Heart left ventricle (tissue), 16 donors: ENCODE results near the gene CCDC61. TPM values are rescaled to one million over a fixed set of nuclear protein-coding genes. Genes with fewer than 3 reads are reported as not detected.

Experiments
- ATAC-seq, 4 donors: fragments of 200-7000 bp; cut with Tn5 transposase; one replicate each; pipeline ENCODE4 v1.9.1; 2020 to 2022; ENCODE audit warnings: moderate library complexity in 4 of 4, mild to moderate bottlenecking in 3 of 4, moderate number of reproducible peaks in 1 of 4
- DNase-seq, 5 donors: peaks; one replicate each; pipeline ENCODE4 v3.0.0-alpha.2; 2020
- H3K27ac ChIP-seq, 12 donors: fragments of 200-600 bp; sonication (generic) in 4 of 12; one replicate each; pipeline versions ENCODE4 v1.5.0 to v1.8.0; 2016 to 2022; ENCODE audit warnings: mild to moderate bottlenecking in 2 of 12
- H3K27me3 ChIP-seq, 9 donors: fragments of 200-600 bp; sonication (generic) in 2 of 9; one replicate each; pipeline versions ENCODE4 v1.5.1 to v1.8.0; 2016 to 2022; ENCODE audit warnings: mild to moderate bottlenecking in 3 of 9
- H3K36me3 ChIP-seq, 9 donors: fragments of 200-600 bp; sonication (generic) in 2 of 9; one replicate each; pipeline versions ENCODE4 v1.5.0 to v1.8.0; 2018 to 2022; ENCODE audit warnings: mild to moderate bottlenecking in 2 of 9
- H3K4me1 ChIP-seq, 12 donors: fragments of 200-600 bp; sonication (generic) in 4 of 12; one replicate each; pipeline versions ENCODE4 v1.5.0 to v1.8.0; 2016 to 2022; ENCODE audit warnings: mild to moderate bottlenecking in 3 of 12
- H3K4me3 ChIP-seq, 12 donors: fragments of 200-600 bp; sonication (generic) in 4 of 12; one replicate each; pipeline versions ENCODE4 v1.5.0 to v1.8.0; 2017 to 2022; ENCODE audit warnings: mild to moderate bottlenecking in 9 of 12, moderate library complexity in 4 of 12
- H3K9me3 ChIP-seq, 12 donors: fragments of 200-600 bp; sonication (generic) in 4 of 12; one replicate each; pipeline versions ENCODE4 v1.5.0 to v1.8.0; 2016 to 2022; ENCODE audit warnings: mild to moderate bottlenecking in 1 of 12
- POLR2A ChIP-seq, 2 donors: fragments of 450-650 bp; IDR thresholded peaks; one replicate each; pipeline ENCODE4 v1.6.1; 2017; ENCODE audit warnings: antibody characterized with exemption in 2 of 2, mild to moderate bottlenecking in 2 of 2, moderate library complexity in 2 of 2
- WGBS, 4 donors: extraction: QIAGEN DNeasy Blood & Tissue Kit in 2 of 4; methylation state at CpG; one replicate each; pipeline versions ENCODE4 v1.1.5 to v1.1.7; 2013 to 2018; 5-methylcytosine and 5-hydroxymethylcytosine counted together
- intact Hi-C, 10 donors: fragments of 100-400 bp; cut with DNase I; formaldehyde crosslinking; loops; one replicate each; pipeline versions ENCODE4 v1.11.1 to v1.14.2; 2022
- microRNA counts, 2 donors: library from miRNA; unstranded; fragments of <30 nt; microRNA quantifications; one replicate each; lab custom pipeline; 2016
- microRNA-seq, 4 donors: library from miRNA; unstranded; fragments of <30 nt; microRNA quantifications; one replicate each; pipeline versions ENCODE4 to v1.2.0, GENCODE V29; 2017 to 2020
- polyA plus RNA-seq, 2 donors: library from polyadenylated mRNA; stranded (reverse); fragments of 200-250 nt; gene quantifications; one replicate each; pipeline ENCODE4 v1.2.3, GENCODE V29; 2013
- total RNA-seq, 9 donors: library from RNA; depleted of rRNA in 2 of 9; stranded (reverse); fragments of >200 nt in 2 of 9; fragmentation: NEBNext Ultra II Directional in 3 of 9; extraction: Animal tissue kit (Norgen Biotek cat#: 25700) in 3 of 9; gene quantifications; one replicate each; pipeline versions ENCODE4 v1.1.0 to v1.2.4, GENCODE V29; 2016 to 2023
- TF ChIP-seq, protein P1 (sequence below), 12 donors: fragments of 200-600 bp; sonication (generic) in 4 of 12; IDR thresholded peaks; one replicate each; pipeline versions ENCODE4 v1.5.0 to v1.8.0; 2018 to 2022; ENCODE audit warnings: antibody characterized with exemption in 12 of 12, mild to moderate bottlenecking in 5 of 12
- donor health status: ischemic (EF 13 %, LVEDD 7.1; RV severe dilation, severe dysfunction).
- donor health status: healthy with polysubstance abuse.
- donor health status: DM: no; HTN: yes; CAD: no.
- donor health status: DM: no; HTN: no; CAD: no.
- donor health status: ischemic (EF 25% LVEDD 6.9; RV normal size, moderate dysfunction).
- donor health status: ischemic (EF 25% LVEDD 5.7; RV mildly dilated, moderate dysfunction).
- donor health status: healthy.
- donor health status: DM: yes; HTN: yes; CAD: no.
- donor health status: ischemic (EF 35%, LVEDD 5.7; RV mildly dilated, moderate dysfunction).
- donor health status: nonischemic (EF 11% LVEDD 7.7; RV severe dilation, severe dysfunction).
- donor health status: DM: yes; HTN: yes; CAD: no.
- donor health status: PGD.
- donor health status: ischemic (EF 29% LVEDD 5.4; RV normal size, mild dysfunction).
- donor health status: nonischemic (EF 23%, LVEDD 6.1; RV moderate dilation, normal function).

Gene CCDC61
- total and polyA plus RNA-seq, 11 donors, result 4.1 to 13.7 (median 6.8) TPM

DNA sequence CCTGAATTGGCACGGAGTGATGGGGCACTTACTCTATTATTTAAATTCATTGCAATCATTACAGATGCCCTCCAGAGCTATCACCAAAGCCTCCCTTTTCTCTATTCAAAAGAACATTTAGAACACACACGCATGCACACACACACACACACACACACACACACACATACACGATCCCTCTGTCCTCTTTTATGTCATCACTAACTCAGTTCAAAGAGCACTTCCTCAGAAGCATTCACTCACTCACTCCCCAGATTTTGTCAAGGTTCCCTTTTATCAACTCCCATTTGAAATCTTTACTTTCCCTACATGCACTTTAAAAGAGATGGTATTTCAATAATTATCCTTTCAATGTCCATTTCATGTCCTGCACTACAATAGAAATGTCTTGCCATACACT is 67.9 kb downstream of the CCDC61 start:
- ATAC-seq (no peak), DNase-seq (no peak)
- WGBS, 4 donors, result 66 to 71% (median 68%) methylated on average over 3 of the region's 3 CpGs
- intact Hi-C loops, result no loop called here
- peaks cover 0 to 53% (median 10%) of the 10 kb centered on the region in 9 donors for H3K27me3 ChIP-seq
- no peaks in the 10 kb centered on the region for H3K36me3 ChIP-seq
- H3K27ac ChIP-seq, result no peak overlapping the region
- peaks cover 0 to 16% (median 0%) of the 10 kb centered on the region in 12 donors for H3K9me3 ChIP-seq
- no peak overlapping the region for H3K4me3 ChIP-seq
- H3K4me1 ChIP-seq, result no peaks in the 10 kb centered on the region
- TF ChIP-seq, protein P1, sequence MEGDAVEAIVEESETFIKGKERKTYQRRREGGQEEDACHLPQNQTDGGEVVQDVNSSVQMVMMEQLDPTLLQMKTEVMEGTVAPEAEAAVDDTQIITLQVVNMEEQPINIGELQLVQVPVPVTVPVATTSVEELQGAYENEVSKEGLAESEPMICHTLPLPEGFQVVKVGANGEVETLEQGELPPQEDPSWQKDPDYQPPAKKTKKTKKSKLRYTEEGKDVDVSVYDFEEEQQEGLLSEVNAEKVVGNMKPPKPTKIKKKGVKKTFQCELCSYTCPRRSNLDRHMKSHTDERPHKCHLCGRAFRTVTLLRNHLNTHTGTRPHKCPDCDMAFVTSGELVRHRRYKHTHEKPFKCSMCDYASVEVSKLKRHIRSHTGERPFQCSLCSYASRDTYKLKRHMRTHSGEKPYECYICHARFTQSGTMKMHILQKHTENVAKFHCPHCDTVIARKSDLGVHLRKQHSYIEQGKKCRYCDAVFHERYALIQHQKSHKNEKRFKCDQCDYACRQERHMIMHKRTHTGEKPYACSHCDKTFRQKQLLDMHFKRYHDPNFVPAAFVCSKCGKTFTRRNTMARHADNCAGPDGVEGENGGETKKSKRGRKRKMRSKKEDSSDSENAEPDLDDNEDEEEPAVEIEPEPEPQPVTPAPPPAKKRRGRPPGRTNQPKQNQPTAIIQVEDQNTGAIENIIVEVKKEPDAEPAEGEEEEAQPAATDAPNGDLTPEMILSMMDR (IDR thresholded peaks at IDR 0.05), result no peak
- TF ChIP-seq POLR2A (IDR thresholded peaks at IDR 0.05), result no peak

DNA sequence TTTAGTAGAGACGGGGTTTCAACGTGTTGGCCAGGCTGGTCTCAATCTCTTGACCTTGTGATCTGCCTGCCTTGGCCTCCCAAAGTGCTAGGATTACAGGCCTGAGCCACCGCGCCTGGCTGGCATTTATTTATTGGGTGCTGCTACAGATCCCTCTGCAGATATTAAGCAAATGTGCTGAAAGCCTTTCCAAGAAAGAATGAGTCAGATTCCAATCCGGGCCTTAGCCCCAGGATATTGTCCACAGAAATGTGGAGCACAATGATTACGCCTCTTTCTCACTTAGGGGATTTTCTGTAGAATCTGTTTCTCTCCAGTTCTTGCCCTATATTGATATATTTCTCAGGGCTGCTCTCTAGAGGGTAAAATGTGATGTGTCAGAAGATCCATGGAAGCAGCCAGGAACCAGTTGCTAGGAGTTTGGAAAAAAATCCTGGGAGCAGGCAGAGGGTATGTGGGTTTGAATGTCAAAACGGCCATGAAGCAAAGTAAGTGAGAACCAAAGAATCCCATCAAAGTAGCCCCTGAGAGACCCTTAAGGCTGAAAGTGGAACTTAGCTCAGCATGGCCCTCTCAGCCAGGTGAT is 70.3 kb downstream of the CCDC61 start:
- no peak for DNase-seq
- intact Hi-C loops, result no loop called here
- 71 to 78% (median 75%) methylated on average over 7 of the region's 7 CpGs for WGBS, 4 donors
- H3K27me3 ChIP-seq, result peaks cover 0 to 61% (median 10%) of the 10 kb centered on the region in 9 donors
- H3K9me3 ChIP-seq, result peaks cover 0 to 7% (median 0%) of the 10 kb centered on the region in 12 donors
- H3K36me3 ChIP-seq, result no peaks in the 10 kb centered on the region
- ATAC-seq, result no peak
- no peak overlapping the region for H3K27ac ChIP-seq
- TF ChIP-seq, protein P1 (IDR thresholded peaks at IDR 0.05), result no peak
- no peak for TF ChIP-seq POLR2A (IDR thresholded peaks at IDR 0.05)
- no peaks in the 10 kb centered on the region for H3K4me1 ChIP-seq
- H3K4me3 ChIP-seq, result no peak overlapping the region

DNA sequence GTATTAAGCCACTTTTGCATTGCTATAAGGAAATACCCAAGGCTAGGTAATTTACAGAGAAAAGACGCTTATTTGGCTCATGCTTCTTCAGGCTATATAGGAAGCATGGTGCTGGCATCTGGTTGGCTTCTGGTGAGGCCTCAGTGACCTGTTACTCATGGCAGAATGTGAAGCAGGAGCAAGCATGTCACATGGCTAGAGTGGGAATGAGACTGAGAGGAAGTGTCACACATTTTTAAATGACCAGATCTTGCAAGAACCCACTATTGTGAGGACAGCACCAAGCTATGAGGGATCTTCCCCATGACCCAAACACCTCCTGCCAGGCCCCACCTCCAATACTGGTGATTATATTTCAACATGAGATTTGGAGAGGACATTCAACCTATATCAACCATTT is 71.2 kb downstream of the CCDC61 start:
- TF ChIP-seq, protein P1 (IDR thresholded peaks at IDR 0.05), result no peak
- no peak for TF ChIP-seq POLR2A (IDR thresholded peaks at IDR 0.05)
- Histone ChIP-seq H3K27me3 (peaks cover 0 to 68% (median 11%) of the 10 kb centered on the region in 9 donors), H3K36me3 (no peaks in the 10 kb centered on the region), H3K27ac (no peak overlapping the region), H3K4me1 (no peaks in the 10 kb centered on the region), H3K4me3 (no peak overlapping the region), H3K9me3 (no peaks in the 10 kb centered on the region)
- WGBS, 4 donors, result 73 to 93% (median 79%) methylated on average over 1 of the region's 1 CpG
- no peak for ATAC-seq
- DNase-seq, result no peak
- intact Hi-C loops, result no loop called here

DNA sequence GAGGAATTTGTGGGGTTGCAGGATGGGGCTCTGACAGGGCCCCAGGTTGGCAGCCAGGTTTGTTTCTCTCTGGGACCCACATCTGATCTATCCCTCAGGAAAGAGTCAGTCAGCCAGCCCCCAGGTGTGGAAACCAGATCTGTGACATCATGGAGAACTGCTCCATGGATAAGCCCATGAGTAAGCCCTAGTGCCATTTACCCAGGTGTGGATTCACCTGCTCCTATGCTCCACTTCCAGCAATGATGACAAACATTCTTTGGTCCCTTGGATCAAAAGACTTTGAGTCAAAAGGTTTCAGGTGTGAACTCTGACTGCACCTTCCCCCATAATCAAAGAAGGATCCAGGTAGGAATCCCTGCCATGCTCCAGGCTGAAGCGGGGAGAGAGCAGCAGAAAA is 72.4 kb downstream of the CCDC61 start:
- no peaks in the 10 kb centered on the region for H3K9me3 ChIP-seq
- DNase-seq (no peak), ATAC-seq (no peak)
- TF ChIP-seq POLR2A (IDR thresholded peaks at IDR 0.05), result no peak
- TF ChIP-seq, protein P1 (IDR thresholded peaks at IDR 0.05), result no peak
- 67 to 89% (median 75%) methylated on average over 1 of the region's 1 CpG for WGBS, 4 donors
- intact Hi-C loops, result no loop called here
- H3K27me3 ChIP-seq, result peaks cover 0 to 72% (median 16%) of the 10 kb centered on the region in 9 donors
- H3K36me3 ChIP-seq, result no peaks in the 10 kb centered on the region
- no peak overlapping the region for H3K27ac ChIP-seq
- no peaks in the 10 kb centered on the region for H3K4me1 ChIP-seq
- H3K4me3 ChIP-seq, result no peak overlapping the region

MicroRNAs encoded within 50 kb of the gene (microRNA counts, 767-probe panel; counts per million panel counts)
- microRNA hsa-miR-769-3p (lab: Ali Mortazavi, UCI), result 71.6 to 309 counts per million in 2 donors
- 0 to 886 counts per million in 2 donors for microRNA hsa-miR-769-5p (lab: Ali Mortazavi, UCI)

Small RNAs within 50 kb of the gene (microRNA-seq; reads per million reads assigned to microRNA genes)
- gene MIR769, result 40.9 to 79.9 (median 47.9) reads per million in 4 donors

Other genes starting within 250 kb of the CCDC61 start
- 10 to 100 TPM; 16.2 to 24.0 (median 22.9) TPM for gene SIX5, start 226.2 kb upstream of the CCDC61 start, total RNA-seq
- gene SIX5, start 226.2 kb upstream of the CCDC61 start, polyA plus RNA-seq, result 10 to 100 TPM; 13.7 to 21.9 TPM
- 100 to 1,000 TPM; 131 to 778 (median 273) TPM for gene DMPK, start 213.0 kb upstream of the CCDC61 start, total RNA-seq
- gene DMPK, start 213.0 kb upstream of the CCDC61 start, polyA plus RNA-seq, result 100 to 1,000 TPM; 382 to 458 TPM
- 100 to 1,000 TPM in 1 of 9 donors, 10 to 100 TPM in 8; 47.2 to 109 (median 67.3) TPM for gene DMWD, start 202.6 kb upstream of the CCDC61 start, total RNA-seq
- gene DMWD, start 202.6 kb upstream of the CCDC61 start, polyA plus RNA-seq, result 10 to 100 TPM; 41.8 to 67.3 TPM
- not detected for gene RSPH6A, start 180.2 kb upstream of the CCDC61 start, total RNA-seq
- not detected for gene RSPH6A, start 180.2 kb upstream of the CCDC61 start, polyA plus RNA-seq
- 10 to 100 TPM; 21.9 to 47.7 (median 34.8) TPM for gene SYMPK, start 132.3 kb upstream of the CCDC61 start, total RNA-seq
- gene SYMPK, start 132.3 kb upstream of the CCDC61 start, polyA plus RNA-seq, result 10 to 100 TPM; 32.4 to 34.3 TPM
- gene FOXA3, start 131.1 kb upstream of the CCDC61 start, total RNA-seq, result not detected
- under 1 TPM in 1 of 2 donors, not detected in 1; 0.07 TPM for gene FOXA3, start 131.1 kb upstream of the CCDC61 start, polyA plus RNA-seq
- 10 to 100 TPM; 17.7 to 40.0 (median 19.6) TPM for gene IRF2BP1, start 109.3 kb upstream of the CCDC61 start, total RNA-seq
- 10 to 100 TPM; 13.6 to 14.5 TPM for gene IRF2BP1, start 109.3 kb upstream of the CCDC61 start, polyA plus RNA-seq
- gene MYPOP, start 92.9 kb upstream of the CCDC61 start, total RNA-seq, result 10 to 100 TPM in 5 of 9 donors, 1 to 10 TPM in 4; 8.3 to 16.0 (median 10.6) TPM
- gene MYPOP, start 92.9 kb upstream of the CCDC61 start, polyA plus RNA-seq, result 1 to 10 TPM; 7.9 to 8.7 TPM
- not detected for gene NANOS2, start 80.7 kb upstream of the CCDC61 start, total RNA-seq
- gene NANOS2, start 80.7 kb upstream of the CCDC61 start, polyA plus RNA-seq, result not detected
- gene NOVA2, start 21.6 kb upstream of the CCDC61 start, total RNA-seq, result 10 to 100 TPM in 1 of 9 donors, 1 to 10 TPM in 8; 2.2 to 10.0 (median 4.8) TPM
- gene NOVA2, start 21.6 kb upstream of the CCDC61 start, polyA plus RNA-seq, result 1 to 10 TPM; 2.6 to 5.2 TPM
- 1 to 10 TPM in 1 of 9 donors, under 1 TPM in 2, not detected in 6; 0.43 to 3.9 (median 0.63) TPM for gene PGLYRP1, start 27.6 kb downstream of the CCDC61 start, total RNA-seq
- gene PGLYRP1, start 27.6 kb downstream of the CCDC61 start, polyA plus RNA-seq, result under 1 TPM in 1 of 2 donors, not detected in 1; 0.24 TPM
- gene IGFL4, start 45.5 kb downstream of the CCDC61 start, total RNA-seq, result not detected
- not detected for gene IGFL4, start 45.5 kb downstream of the CCDC61 start, polyA plus RNA-seq
- gene IGFL3, start 129.2 kb downstream of the CCDC61 start, total RNA-seq, result not detected
- gene IGFL3, start 129.2 kb downstream of the CCDC61 start, polyA plus RNA-seq, result not detected
- 1 to 10 TPM in 1 of 9 donors, not detected in 8; 1.4 TPM for gene IGFL2, start 152.8 kb downstream of the CCDC61 start, total RNA-seq
- gene IGFL2, start 152.8 kb downstream of the CCDC61 start, polyA plus RNA-seq, result not detected
- not detected for gene IGFL1, start 234.3 kb downstream of the CCDC61 start, total RNA-seq
- gene IGFL1, start 234.3 kb downstream of the CCDC61 start, polyA plus RNA-seq, result not detected